Uterus (tissue), 2 donors: Measurements from ENCODE around the gene WDFY4.

Source experiments
- POLR2A ChIP-seq, 2 donors: fragments of 450-650 bp; IDR thresholded peaks; one replicate each; pipeline ENCODE4 v1.6.1; 2016; ENCODE audit warnings: antibody characterized with exemption in 2 of 2, mild to moderate bottlenecking in 1 of 2, moderate library complexity in 1 of 2
- TF ChIP-seq, protein P1 (sequence below), 4 experiments: fragments of 200-600 bp in 2 of 4; fragments of 450-650 bp in 2 of 4; sonication (generic) in 2 of 4; IDR thresholded peaks; one replicate each; pipeline ENCODE4 v1.5.1; 2016 to 2019; ENCODE audit warnings: antibody characterized with exemption in 4 of 4, mild to moderate bottlenecking in 2 of 4, moderate library complexity in 1 of 4

DNA sequence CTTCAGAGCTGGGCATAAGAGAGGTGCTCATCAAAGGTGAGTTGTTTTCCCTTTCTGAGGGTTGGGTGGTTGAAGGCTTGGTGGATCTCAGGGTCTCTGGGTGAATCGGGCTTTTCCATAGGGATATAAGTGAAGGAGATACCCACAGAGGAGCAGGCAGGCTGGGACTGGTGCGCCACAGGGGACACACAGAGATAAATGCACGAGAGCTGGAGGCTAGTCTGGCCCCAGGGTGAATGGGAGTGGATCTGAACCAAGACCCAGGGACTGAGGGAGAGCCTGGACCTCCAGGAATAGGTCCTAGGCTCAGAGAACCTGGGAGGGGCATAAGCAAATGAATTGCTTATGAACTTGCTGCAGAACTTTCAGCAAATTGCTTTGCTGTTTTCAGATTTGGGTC lies 193.4 kb downstream of the WDFY4 start:
- TF ChIP-seq, protein P1, sequence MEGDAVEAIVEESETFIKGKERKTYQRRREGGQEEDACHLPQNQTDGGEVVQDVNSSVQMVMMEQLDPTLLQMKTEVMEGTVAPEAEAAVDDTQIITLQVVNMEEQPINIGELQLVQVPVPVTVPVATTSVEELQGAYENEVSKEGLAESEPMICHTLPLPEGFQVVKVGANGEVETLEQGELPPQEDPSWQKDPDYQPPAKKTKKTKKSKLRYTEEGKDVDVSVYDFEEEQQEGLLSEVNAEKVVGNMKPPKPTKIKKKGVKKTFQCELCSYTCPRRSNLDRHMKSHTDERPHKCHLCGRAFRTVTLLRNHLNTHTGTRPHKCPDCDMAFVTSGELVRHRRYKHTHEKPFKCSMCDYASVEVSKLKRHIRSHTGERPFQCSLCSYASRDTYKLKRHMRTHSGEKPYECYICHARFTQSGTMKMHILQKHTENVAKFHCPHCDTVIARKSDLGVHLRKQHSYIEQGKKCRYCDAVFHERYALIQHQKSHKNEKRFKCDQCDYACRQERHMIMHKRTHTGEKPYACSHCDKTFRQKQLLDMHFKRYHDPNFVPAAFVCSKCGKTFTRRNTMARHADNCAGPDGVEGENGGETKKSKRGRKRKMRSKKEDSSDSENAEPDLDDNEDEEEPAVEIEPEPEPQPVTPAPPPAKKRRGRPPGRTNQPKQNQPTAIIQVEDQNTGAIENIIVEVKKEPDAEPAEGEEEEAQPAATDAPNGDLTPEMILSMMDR (IDR thresholded peaks at IDR 0.05), result no peak
- TF ChIP-seq POLR2A (IDR thresholded peaks at IDR 0.05), result no peak
